ENCODE results near the gene PLXNB1.
"Not testable (repeated sequence)": the region's sequence is repeated elsewhere in the genome, so short reads cannot be mapped to it uniquely, and the experiment has no call there.

The PLXNB1 gene, protein sequence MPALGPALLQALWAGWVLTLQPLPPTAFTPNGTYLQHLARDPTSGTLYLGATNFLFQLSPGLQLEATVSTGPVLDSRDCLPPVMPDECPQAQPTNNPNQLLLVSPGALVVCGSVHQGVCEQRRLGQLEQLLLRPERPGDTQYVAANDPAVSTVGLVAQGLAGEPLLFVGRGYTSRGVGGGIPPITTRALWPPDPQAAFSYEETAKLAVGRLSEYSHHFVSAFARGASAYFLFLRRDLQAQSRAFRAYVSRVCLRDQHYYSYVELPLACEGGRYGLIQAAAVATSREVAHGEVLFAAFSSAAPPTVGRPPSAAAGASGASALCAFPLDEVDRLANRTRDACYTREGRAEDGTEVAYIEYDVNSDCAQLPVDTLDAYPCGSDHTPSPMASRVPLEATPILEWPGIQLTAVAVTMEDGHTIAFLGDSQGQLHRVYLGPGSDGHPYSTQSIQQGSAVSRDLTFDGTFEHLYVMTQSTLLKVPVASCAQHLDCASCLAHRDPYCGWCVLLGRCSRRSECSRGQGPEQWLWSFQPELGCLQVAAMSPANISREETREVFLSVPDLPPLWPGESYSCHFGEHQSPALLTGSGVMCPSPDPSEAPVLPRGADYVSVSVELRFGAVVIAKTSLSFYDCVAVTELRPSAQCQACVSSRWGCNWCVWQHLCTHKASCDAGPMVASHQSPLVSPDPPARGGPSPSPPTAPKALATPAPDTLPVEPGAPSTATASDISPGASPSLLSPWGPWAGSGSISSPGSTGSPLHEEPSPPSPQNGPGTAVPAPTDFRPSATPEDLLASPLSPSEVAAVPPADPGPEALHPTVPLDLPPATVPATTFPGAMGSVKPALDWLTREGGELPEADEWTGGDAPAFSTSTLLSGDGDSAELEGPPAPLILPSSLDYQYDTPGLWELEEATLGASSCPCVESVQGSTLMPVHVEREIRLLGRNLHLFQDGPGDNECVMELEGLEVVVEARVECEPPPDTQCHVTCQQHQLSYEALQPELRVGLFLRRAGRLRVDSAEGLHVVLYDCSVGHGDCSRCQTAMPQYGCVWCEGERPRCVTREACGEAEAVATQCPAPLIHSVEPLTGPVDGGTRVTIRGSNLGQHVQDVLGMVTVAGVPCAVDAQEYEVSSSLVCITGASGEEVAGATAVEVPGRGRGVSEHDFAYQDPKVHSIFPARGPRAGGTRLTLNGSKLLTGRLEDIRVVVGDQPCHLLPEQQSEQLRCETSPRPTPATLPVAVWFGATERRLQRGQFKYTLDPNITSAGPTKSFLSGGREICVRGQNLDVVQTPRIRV (N-terminal part only)

DNA sequence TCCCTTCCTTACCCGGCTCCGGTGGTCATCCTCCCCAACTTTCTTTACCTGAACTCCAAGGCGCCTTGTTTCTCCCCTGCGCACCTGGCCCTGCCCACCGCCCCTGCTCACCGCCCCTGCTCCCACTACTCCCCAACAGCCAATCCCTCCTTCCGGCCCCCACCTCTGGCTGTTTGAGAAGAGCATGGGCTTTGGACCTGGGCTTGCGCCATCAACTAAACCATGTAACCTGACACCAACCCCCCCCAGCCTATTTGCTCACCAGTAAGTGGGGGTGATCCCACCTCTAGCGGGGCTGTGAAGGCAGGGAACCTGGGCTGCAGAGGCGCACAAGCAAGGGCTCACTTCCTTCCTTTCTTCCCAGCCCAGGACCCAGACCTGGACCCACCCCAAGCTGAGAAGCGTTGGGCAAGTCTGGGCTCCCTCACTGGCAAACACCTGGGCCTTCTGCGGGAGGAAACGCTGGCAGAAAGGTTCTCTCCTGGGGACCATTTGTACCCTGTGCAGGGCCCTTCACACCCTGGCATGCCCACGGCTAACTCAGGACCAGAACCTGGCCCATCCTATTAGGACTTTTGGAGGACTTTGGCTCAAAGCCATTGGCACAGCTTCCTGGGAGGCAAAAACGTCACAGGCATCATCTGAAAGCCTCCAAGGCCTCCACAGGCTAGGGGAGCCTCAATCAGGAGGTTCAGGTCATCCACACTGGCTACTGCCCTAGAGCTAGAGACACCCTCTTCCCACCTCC, at the start of gene PLXNB1:
TSS of gene PLXNB1 (minus strand) at position 127 of the 748 bp plus-strand sequence. CDS start 5,475 bp downstream, outside the sequence.
- DNase-seq (ENCODE audit: low spot score): peak; percentile 64

DNA sequence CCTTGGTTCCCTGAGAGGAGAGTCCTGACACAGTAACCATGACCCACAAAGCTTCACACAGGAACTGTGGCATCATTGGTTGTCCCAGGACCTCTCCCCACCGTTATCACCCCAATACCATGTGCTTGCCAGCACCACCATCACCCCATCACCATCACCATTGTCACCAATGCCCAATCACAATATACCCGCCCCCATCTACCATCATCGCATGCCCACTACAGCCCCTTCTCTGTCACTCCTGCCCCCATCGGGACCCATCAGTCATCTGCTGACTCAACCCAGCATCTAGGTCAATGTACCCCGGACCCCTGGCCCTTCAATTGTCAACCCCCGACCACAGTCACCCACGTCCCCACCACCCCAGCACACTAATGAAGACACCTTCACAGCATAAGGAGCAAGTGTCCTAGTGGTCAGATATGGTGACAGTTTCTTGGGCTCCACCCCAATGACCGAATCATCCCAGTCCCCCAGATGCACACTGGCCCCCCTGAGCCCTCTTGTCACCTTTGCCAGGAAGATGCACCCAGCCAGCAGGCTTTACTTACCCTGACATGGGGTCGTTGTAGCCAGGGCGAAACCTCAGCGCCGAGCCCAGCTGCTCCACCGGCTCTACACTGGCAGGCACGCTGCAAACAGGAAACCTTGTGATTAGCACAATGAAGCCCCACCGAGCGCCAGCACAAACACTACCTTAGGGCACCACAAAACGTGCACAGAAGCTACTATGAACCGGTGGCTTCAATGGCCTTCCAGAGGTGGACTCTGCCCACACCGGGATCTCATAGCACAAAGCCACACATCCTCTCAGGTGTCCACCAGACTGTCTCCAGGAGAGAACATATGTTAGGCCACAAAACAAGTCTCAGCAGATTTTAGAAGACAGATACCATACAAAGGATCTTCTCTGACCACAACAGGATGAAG, 49.0 kb upstream of the PLXNB1 start:
- DNase-seq (ENCODE audit: low spot score): no peak

DNA sequence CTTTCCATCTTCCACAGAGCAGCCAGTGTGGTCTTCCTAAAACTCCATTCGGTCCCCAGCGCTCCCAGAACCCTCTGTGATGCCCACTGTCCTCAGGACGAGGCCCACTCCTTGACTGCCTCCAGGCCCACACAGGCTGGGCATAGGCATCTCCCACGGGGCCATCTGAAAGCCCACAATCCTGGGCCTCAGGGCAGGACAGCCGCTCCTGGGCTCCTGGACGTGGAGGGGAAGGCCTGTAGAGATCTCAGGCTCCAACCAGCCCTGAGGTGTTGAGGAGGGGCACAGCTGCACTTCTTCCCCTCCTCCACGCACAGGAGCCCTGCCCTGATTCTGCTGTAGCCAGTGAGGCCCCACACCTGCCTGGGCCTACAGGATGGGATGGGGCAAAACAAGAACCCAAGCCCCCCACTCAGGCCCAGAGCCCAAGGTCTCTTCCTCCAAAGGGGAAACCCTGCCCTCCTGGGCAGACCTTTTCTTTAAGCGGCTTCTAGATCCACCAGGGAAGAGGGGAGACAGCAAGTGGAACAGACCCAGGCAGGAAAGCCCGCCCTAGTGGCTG, 48.2 kb upstream of the PLXNB1 start:
- no peak for DNase-seq (ENCODE audit: low spot score)

DNA sequence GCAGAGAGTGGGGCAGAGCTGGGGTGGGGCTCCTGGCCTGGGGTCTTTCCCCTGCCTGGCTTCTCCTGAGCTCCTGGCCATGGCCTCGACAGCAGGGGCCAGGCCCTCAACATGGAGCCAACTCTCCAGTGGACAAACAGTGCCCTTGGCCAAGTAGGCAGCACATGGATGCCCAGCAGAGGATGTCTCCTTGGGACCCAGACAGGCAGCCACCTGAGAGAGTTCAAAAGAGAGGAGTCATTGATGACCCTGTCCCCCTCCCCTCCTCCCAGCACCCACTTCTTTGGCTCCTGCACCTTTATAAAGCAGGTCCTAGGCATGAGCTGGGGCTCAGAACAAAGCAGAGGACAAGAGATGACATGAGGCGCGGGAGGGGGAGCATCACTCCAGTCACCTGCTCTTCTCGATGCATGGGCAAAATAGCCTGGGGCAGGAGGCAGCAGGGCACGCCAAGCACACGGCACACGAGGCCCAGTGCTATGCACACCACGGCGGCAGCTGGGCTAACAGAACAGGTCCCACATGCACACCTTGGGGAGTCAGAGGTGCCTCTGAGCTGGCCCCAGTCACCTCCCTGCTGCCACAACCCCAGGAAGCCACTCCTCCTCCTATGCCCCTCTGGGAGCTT, 46.7 kb upstream of the PLXNB1 start:
- DNase-seq (ENCODE audit: low spot score): no peak

DNA sequence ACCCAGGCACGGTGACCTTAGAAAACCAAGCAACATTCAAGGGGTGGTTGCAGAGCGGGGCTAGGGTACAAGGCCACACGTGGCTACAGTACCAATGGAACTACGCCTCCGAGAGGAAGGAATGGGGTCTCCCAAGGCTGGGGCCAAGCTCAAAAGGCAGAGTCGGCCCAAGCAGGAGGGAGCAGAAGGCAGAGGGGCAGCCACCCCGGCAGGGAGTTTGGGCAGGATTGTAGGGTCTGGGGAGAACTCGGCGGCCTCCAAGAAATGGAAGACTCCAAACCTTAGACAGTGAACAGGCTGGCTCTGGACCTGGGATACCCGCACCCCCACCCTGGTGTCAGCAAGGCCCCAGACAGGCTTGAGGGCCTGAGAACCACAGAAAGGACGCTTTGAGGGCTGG, 45.3 kb upstream of the PLXNB1 start:
- DNase-seq (ENCODE audit: low spot score): no peak

DNA sequence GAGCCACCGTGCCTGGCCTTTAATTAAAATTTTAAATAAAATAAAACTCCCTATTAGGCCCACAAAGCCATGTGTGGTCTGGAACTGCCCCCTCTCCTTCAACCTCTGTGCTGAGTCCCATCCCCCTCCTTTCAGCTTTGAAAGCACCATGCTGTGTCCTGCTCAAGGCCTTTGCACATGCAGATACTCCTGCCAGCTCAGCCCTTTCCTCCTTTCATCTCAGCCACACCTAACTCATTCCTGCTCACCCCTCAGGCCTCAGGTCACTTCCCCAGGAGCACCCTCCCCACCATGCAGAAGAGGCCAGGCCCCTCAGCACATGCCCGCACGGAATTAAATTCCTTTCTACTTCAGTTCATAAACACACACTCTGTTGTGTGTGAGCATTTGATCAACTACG, 44.7 kb upstream of the PLXNB1 start:
- no peak for DNase-seq (ENCODE audit: low spot score)

DNA sequence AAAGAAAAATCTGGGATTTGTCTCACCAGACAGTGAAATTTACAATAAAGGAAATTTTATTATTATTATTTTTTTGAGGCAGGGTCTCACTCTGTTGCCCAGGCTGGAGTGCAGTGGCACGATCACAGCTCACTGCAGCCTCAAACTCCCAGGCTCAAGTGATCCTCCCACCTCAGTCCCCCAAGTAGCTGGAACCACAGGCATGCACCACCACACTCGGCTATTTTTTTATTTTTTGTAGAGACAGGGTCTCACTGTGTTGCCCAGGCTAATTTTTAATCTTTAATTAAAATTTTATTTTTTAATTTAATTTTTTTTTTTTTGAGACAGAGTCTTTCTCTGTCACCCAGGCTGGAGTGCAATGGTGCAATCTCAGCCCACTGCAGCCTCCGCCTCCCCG, 44.1 kb upstream of the PLXNB1 start:
- DNase-seq (ENCODE audit: low spot score): not testable (repeated sequence)

DNA sequence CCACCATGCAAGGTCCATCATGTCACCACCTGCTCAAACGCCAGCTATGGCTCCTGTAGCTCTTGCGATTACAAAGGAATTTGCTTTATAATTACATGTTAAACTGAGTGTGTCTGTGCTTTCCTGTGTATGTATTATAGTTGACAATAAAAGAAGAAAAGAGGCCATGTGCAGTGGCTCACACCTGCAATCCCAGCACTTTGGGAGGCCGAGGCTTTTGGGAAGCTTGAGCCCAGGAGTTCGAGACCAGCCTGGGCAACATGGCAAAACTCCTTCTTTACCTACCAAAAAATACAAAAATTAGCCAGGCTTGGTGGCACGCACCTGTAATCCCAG, 43.7 kb upstream of the PLXNB1 start:
- no peak for DNase-seq (ENCODE audit: low spot score)

DNA sequence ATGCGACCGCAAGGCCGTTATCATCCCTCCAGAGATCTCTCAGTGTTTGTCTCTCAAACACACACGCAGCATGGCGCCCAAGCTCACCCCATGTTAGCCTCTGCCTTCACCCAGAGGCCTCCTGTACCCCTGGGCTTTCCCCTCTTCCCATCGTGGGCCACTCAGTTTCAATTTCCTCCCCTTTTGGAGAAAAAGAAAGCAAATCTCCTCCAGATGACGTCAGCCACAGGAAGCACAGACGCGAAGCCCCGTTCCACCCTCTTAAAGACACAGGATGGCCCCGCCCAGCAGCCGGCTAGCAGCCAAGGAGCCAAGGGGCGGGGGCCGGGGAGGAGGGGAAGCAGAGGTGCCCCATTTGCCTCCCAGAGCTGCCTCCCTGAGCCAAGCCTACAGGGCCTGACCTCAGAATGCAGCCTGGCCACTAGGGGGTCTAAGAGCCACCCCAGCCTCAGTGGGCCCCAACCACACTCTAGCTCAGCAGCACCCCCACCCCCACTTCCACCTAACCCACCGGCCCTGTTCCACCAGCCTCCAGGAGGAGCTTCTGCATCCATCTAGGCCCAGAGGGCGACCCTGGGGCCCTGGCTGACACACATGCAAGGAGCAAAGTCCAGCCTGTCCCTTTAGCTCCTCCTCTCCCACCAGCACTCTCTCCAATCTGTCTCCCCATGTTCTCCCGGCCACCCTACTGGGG, 43.2 kb upstream of the PLXNB1 start:
- DNase-seq (ENCODE audit: low spot score): peak; percentile 93

DNA sequence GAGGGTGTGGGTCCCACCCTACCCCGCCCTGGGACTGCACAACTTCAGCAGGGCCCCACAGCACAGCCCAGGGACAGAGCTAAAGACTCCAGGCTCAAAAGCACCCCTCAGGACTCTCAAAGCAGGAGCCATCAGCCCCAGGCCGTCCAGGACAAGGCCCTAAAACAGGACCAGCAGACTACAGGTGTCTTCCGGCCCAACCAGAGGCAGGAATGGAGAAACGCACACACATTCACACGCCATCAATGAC, 42.7 kb upstream of the PLXNB1 start:
- no peak for DNase-seq (ENCODE audit: low spot score)

DNA sequence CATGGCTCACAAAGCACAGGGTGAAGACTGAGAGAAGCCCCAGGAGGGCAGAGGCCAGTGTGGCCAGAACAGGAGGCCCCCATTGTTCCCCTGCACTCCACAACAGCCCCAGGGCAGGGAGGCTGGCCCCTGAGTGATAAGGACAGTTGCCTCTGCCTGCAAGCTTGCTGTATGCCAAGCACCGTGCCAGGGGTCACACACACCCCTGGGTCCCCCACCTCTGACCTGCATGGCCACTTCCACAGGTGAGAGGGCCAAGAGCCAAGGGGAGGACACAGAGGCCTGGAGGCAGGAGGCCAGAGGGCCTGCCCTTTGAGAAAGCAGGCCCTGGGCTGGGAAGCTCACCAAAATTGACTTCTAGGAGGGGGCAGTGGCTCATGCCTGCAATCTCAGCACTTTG, 40.4 kb upstream of the PLXNB1 start:
- DNase-seq (ENCODE audit: low spot score): no peak

DNA sequence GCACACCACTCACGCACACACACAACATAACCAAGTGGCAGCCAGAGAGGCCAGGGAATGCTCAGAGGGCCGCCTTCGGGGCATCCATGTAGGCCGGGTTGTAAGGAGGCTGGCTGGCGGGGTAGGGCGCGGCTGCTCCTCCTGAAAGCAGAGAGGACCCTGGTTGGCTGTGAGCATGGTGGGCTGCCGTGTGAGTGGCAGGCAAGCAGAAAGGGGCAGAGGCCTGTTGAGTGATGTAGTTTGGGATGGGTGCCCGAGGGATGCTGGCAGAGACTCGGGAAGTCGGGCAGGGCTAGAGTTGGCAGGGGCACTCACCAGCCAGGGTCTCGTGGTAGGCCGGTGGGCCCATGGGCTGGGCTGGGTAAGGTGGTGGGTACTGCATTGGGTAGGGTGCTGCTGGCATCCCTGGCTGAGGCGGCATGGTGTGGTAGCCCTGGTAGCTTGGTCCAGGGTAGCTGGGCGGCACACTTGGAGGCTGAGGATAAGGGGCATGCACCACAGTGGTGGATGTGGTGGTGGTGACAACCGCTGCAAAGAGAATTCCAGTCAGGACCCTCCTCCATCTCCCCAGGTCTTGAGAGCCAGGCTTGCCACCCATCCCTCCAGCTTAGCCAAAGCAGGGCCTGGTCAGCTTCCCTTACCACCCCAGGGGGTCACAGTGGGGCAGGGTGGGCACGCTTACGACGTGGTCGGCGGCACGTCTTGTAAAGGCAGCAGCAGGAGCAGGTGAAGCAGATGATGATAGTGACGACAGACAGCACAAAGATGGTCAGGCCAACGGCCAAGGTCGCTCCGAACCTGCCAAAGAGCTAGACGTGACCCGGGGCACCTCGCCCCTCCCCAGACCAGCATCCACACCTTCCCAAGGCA, 39.4 kb upstream of the PLXNB1 start:
- no peak for DNase-seq (ENCODE audit: low spot score)

DNA sequence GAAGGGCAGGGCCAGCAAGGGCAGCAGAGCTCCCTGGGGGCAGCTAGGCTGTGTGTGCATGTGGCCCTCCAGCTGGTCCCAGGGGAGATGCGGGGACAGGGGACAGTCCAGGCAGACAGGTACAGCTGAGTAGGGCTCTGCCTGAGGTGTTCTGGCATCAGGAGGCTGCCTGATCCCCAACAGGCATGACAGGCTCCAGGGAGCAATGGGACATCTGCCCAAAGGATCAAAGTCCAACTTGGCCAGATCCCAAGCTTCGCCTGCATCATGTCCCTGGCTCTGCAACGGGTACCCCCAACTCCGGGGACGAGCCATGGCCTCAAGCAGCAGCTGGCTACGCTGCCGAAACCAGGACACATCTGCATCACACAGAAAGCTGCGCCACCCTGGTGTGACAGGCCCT, 38.4 kb upstream of the PLXNB1 start:
- DNase-seq (ENCODE audit: low spot score): peak; percentile 27

DNA sequence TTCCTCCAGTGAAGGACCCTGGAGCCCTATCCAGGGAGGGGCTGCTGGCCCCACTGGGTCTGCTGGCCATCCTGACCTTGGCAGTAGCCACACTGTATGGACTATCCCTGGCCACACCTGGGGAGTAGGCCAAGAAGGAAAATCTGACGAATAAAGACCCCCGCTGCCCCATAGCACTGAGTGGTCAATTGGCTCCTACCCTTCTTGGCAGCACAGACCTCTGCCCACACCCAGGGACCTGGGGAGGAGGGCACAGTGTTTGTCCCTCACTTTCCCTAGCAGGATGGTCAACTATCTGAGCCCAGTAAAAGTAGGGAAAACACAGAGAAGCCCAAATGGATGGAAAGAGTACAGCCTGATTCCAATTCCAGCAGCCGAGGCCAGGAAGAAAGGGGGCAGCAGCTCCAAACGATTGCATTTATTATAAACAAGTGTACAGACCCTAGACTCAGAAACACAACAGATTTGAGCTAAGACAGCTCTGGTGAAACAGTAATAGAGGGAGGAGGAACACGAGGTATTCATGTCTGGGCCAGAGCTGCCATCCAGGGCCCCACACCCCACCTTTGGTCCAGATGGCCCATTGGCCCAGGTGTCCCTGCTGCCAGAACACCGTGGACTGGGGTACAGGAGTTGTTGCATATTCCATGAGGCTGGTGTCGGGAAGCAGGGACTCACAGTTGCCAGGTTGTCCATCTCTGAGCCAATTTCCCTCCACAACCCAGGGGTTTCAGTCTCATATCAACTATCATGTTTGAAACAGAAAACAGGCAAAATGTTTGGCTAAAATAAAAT, 37.8 kb upstream of the PLXNB1 start:
- DNase-seq (ENCODE audit: low spot score): no peak

DNA sequence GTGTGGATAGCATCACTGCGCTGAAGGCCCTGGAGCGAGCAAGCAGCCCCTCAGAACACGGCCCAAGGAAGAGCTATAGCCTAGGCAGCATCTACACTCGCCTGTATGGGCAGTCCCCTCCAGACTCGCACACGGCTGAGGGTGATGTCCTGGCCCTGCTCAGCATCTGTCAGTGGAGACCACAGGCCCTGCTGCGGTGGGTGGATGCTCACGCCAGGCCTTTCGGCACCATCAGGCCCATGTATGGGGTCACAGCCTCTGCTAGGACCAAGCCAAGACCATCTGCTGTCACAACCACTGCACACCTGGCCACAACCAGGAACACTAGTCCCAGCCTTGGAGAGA, 37.2 kb upstream of the PLXNB1 start:
- no peak for DNase-seq (ENCODE audit: low spot score)

DNA sequence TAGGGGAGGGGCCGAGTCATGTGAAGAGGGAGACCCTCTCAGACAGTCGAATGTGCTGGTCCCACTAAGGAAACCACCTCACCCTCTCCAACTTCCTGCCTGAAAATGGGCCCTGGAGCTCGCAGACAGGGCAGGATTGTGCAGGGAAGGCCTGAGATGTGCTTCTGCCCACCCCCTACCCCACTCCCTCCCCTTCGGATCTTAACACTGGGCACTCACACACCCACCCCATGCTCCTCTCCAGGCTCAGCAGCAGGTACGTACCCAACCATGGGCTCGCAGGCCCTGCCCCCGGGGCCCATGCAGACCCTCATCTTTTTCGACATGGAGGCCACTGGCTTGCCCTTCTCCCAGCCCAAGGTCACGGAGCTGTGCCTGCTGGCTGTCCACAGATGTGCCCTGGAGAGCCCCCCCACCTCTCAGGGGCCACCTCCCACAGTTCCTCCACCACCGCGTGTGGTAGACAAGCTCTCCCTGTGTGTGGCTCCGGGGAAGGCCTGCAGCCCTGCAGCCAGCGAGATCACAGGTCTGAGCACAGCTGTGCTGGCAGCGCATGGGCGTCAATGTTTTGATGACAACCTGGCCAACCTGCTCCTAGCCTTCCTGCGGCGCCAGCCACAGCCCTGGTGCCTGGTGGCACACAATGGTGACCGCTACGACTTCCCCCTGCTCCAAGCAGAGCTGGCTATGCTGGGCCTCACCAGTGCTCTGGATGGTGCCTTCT, 36.7 kb upstream of the PLXNB1 start:
- no peak for DNase-seq (ENCODE audit: low spot score)

Measured in LoVo (cell line).